ENCODE measurements around the gene UTP18. TPM values are rescaled to one million over a fixed set of nuclear protein-coding genes. Genes with fewer than 3 reads are reported as not detected.

UTP18 gene
- total and polyA plus RNA-seq, 7 experiments from 2014 or later, result 31.1 to 71.6 (median 46.2) TPM

GRCh38 chr17:51228161-51228560 lies 32.2 kb upstream of the UTP18 start:
- H3K36me3 Mint-ChIP-seq, result peaks cover 0 to 20% (median 8%) of the 10 kb centered on the region in 5 donors
- DNase-seq (no peak), ATAC-seq (no peak)
- no peaks in the 10 kb centered on the region for H3K9me3 Mint-ChIP-seq
- CTCF ChIA-PET, result no interaction called here
- Histone ChIP-seq H3K27me3 (ENCODE audit: control insufficient read depth in 2 of 2, insufficient read depth in 2 of 2, low read length in 2 of 2) (no peaks in the 10 kb centered on the region), H3K9me3 (ENCODE audit: control insufficient read depth in 2 of 3, low read length in 3 of 3) (no peaks in the 10 kb centered on the region), H3K27ac (ENCODE audit: low read depth, low read length) (no peak overlapping the region), H3K36me3 (ENCODE audit: control insufficient read depth in 2 of 3, insufficient read depth in 3 of 3, low read length in 3 of 3) (peaks cover 0 to 18% (median 5%) of the 10 kb centered on the region in 3 experiments), H3K4me3 (ENCODE audit: low read length) (no peak overlapping the region), H3K4me1 (ENCODE audit: control insufficient read depth in 2 of 2, insufficient read depth in 2 of 2, low read length in 2 of 2) (peaks cover 0 to 3% of the 10 kb centered on the region in 2 donors)
- no peak overlapping the region for H3K4me3 Mint-ChIP-seq
- H3K4me1 Mint-ChIP-seq, result peaks cover 21 to 53% (median 42%) of the 10 kb centered on the region in 7 donors
- H3K27me3 Mint-ChIP-seq, result no peaks in the 10 kb centered on the region
- intact Hi-C loops (cut with micrococcal nuclease), result no loop called here
- no peak overlapping the region for H3K27ac Mint-ChIP-seq
- POLR2A ChIA-PET, result no interaction called here

DNA sequence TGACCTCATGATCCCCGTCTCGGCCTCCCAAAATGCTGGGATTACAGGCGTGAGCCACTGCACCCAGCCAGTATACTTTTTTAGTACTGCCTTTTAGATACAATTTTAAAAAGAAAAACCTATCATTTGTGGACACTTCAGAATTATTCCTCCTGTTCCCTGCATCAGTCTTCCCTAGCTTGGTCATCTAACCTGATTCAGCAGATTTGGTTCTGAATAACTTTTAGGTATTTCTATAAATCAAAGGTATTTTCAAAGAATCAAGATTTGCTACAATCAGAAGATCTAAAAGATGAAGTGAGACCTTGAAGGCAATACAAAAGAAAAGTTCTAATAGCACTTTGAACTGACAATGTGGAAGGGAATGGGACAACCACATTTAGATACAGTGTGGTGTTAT lies 30.5 kb upstream of the UTP18 start:
- H3K4me1 Mint-ChIP-seq, result peaks cover 25 to 56% (median 42%) of the 10 kb centered on the region in 7 donors
- ATAC-seq (no peak), DNase-seq (no peak)
- H3K4me3 Mint-ChIP-seq, result no peak overlapping the region
- peaks cover 0 to 8% (median 4%) of the 10 kb centered on the region in 5 donors for H3K36me3 Mint-ChIP-seq
- Histone ChIP-seq H3K36me3 (ENCODE audit: control insufficient read depth in 2 of 3, insufficient read depth in 3 of 3, low read length in 3 of 3) (peaks cover 0 to under 1% (median 0%) of the 10 kb centered on the region in 3 experiments), H3K27me3 (ENCODE audit: control insufficient read depth in 2 of 2, insufficient read depth in 2 of 2, low read length in 2 of 2) (no peaks in the 10 kb centered on the region), H3K4me1 (ENCODE audit: control insufficient read depth in 2 of 2, insufficient read depth in 2 of 2, low read length in 2 of 2) (peaks cover 0 to 3% of the 10 kb centered on the region in 2 donors), H3K27ac (ENCODE audit: low read depth, low read length) (no peak overlapping the region), H3K4me3 (ENCODE audit: low read length) (no peak overlapping the region), H3K9me3 (ENCODE audit: control insufficient read depth in 2 of 3, low read length in 3 of 3) (no peaks in the 10 kb centered on the region)
- POLR2A ChIA-PET, result no interaction called here
- no peaks in the 10 kb centered on the region for H3K9me3 Mint-ChIP-seq
- H3K27ac Mint-ChIP-seq, result peak overlapping the region in 3 of 9 donors; percentile 9 to 62 (median 18)
- CTCF ChIA-PET, result interaction anchor here (1.2 kb wide), 1 partner anchor 9 kb away, joined by 3 read pairs; no protein-coding TSS in a partner anchor
- H3K27me3 Mint-ChIP-seq, result no peaks in the 10 kb centered on the region
- intact Hi-C loops (cut with micrococcal nuclease), result no loop called here

- peaks cover 0 to 5% (median 2%) of the 10 kb centered on the region in 5 donors for H3K36me3 Mint-ChIP-seq
- Histone ChIP-seq H3K9me3 (ENCODE audit: control insufficient read depth in 2 of 3, low read length in 3 of 3) (no peaks in the 10 kb centered on the region), H3K4me3 (ENCODE audit: low read length) (no peak overlapping the region), H3K4me1 (ENCODE audit: control insufficient read depth in 2 of 2, insufficient read depth in 2 of 2, low read length in 2 of 2) (peaks cover 0 to 3% of the 10 kb centered on the region in 2 donors), H3K27ac (ENCODE audit: low read depth, low read length) (no peak overlapping the region), H3K36me3 (ENCODE audit: control insufficient read depth in 2 of 3, insufficient read depth in 3 of 3, low read length in 3 of 3) (no peaks in the 10 kb centered on the region), H3K27me3 (ENCODE audit: control insufficient read depth in 2 of 2, insufficient read depth in 2 of 2, low read length in 2 of 2) (no peaks in the 10 kb centered on the region)
- H3K27me3 Mint-ChIP-seq, result no peaks in the 10 kb centered on the region
- peaks cover 22 to 56% (median 40%) of the 10 kb centered on the region in 7 donors for H3K4me1 Mint-ChIP-seq
- CTCF ChIA-PET, result interaction anchor here (1.2 kb wide), 1 partner anchor 9 kb away, joined by 3 read pairs; no protein-coding TSS in a partner anchor
- DNase-seq (no peak), ATAC-seq (no peak)
- intact Hi-C loops (cut with micrococcal nuclease), result no loop called here
- H3K4me3 Mint-ChIP-seq, result no peak overlapping the region
- POLR2A ChIA-PET, result no interaction called here
- no peaks in the 10 kb centered on the region for H3K9me3 Mint-ChIP-seq
- peak overlapping the region in 6 of 9 donors; percentile 9 to 85 (median 62) for H3K27ac Mint-ChIP-seq
Measured at GRCh38 chr17:51230306-51230705, 30.0 kb upstream of the UTP18 start.

DNA sequence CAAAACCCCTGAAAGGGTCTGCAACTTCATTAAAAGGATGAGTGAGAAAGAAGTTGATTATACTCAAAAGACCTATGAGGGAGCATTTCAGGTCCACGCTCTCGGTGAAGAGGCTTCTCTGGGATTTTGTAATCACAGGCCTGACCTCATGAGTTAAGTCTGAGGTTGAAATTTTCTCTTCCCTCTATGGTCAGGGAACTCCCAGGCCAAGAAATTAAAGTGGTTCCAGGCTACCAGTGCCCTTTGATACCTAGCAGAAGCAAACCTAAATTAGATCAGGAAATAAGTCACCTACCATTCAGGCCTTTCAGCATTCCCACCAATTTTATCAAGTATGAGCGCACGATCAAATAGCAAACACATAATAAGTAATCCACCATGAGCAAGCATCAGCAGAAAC lies 28.3 kb upstream of the UTP18 start:
- intact Hi-C loops (cut with micrococcal nuclease), result no loop called here
- no peak for DNase-seq
- Histone ChIP-seq H3K27me3 (ENCODE audit: control insufficient read depth in 2 of 2, insufficient read depth in 2 of 2, low read length in 2 of 2) (no peaks in the 10 kb centered on the region), H3K27ac (ENCODE audit: low read depth, low read length) (no peak overlapping the region), H3K4me1 (ENCODE audit: control insufficient read depth in 2 of 2, insufficient read depth in 2 of 2, low read length in 2 of 2) (peaks cover 0 to 3% of the 10 kb centered on the region in 2 donors), H3K36me3 (ENCODE audit: control insufficient read depth in 2 of 3, insufficient read depth in 3 of 3, low read length in 3 of 3) (no peaks in the 10 kb centered on the region), H3K9me3 (ENCODE audit: control insufficient read depth in 2 of 3, low read length in 3 of 3) (no peaks in the 10 kb centered on the region), H3K4me3 (ENCODE audit: low read length) (no peak overlapping the region)
- H3K27ac Mint-ChIP-seq, result no peak overlapping the region
- ATAC-seq, result no peak
- H3K9me3 Mint-ChIP-seq, result no peaks in the 10 kb centered on the region
- H3K4me3 Mint-ChIP-seq, result no peak overlapping the region
- ChIA-PET POLR2A (no interaction called here), CTCF (no interaction called here)
- H3K27me3 Mint-ChIP-seq, result no peaks in the 10 kb centered on the region
- H3K4me1 Mint-ChIP-seq, result peaks cover 18 to 65% (median 42%) of the 10 kb centered on the region in 7 donors
- H3K36me3 Mint-ChIP-seq, result peaks cover 0 to 5% (median 3%) of the 10 kb centered on the region in 5 donors

DNA sequence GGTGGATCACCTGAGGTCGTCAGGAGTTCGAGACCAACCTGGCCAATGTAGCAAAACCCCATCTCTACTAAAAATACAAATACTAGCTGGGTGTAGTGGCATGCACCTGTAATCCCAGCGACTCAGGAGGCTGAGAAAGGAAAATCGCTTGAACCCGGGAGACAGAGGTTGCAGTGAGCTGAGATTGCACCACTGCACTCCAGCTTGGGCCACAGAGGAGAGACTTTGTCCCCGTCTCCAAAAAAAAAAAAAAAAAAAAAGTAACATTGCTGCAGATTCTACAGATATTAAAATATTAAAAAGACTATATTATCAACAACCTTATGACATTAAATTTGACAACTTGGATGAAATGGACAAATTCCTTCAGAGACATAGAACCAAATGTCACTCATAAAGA lies 26.2 kb upstream of the UTP18 start:
- Mint-ChIP-seq H3K4me3 (no peak overlapping the region), H3K9me3 (no peaks in the 10 kb centered on the region), H3K4me1 (peaks cover 30 to 77% (median 59%) of the 10 kb centered on the region in 7 donors), H3K27ac (peak overlapping the region in 1 of 9 donors; percentile 48), H3K27me3 (no peaks in the 10 kb centered on the region), H3K36me3 (peaks cover 0 to 9% (median 5%) of the 10 kb centered on the region in 5 donors)
- H3K4me1 ChIP-seq (ENCODE audit: control insufficient read depth in 2 of 2, insufficient read depth in 2 of 2, low read length in 2 of 2), result peaks cover 0 to 3% of the 10 kb centered on the region in 2 donors
- no peak overlapping the region for H3K4me3 ChIP-seq (ENCODE audit: low read length)
- intact Hi-C loops (cut with micrococcal nuclease), result no loop called here
- ChIA-PET CTCF (no interaction called here), POLR2A (no interaction called here)
- ATAC-seq, result no peak
- H3K27ac ChIP-seq (ENCODE audit: low read depth, low read length), result no peak overlapping the region
- no peaks in the 10 kb centered on the region for H3K9me3 ChIP-seq (ENCODE audit: control insufficient read depth in 2 of 3, low read length in 3 of 3)
- H3K36me3 ChIP-seq (ENCODE audit: control insufficient read depth in 2 of 3, insufficient read depth in 3 of 3, low read length in 3 of 3), result no peaks in the 10 kb centered on the region
- no peaks in the 10 kb centered on the region for H3K27me3 ChIP-seq (ENCODE audit: control insufficient read depth in 2 of 2, insufficient read depth in 2 of 2, low read length in 2 of 2)
- DNase-seq, result no peak

GRCh38 chr17:51238255-51238887 lies 22.0 kb upstream of the UTP18 start:
- peak overlapping the region; percentile 2 to 86 (median 61) for H3K4me3 Mint-ChIP-seq
- POLR2A ChIA-PET, result interaction anchor here (0.7 to 0.8 kb wide), 3 partner anchors 17 to 65 kb away, joined by 3 read pairs; no protein-coding TSS in a partner anchor
- no peak overlapping the region for H3K27ac ChIP-seq (ENCODE audit: low read depth, low read length)

More at GRCh38 chr17:51238255-51238887, 22.0 kb upstream of the UTP18 start:
- no peak overlapping the region for H3K4me3 ChIP-seq (ENCODE audit: low read length)
- no peaks in the 10 kb centered on the region for H3K27me3 Mint-ChIP-seq
- peak overlapping the region in 8 of 9 donors; percentile 20 to 69 (median 41) for H3K27ac Mint-ChIP-seq
- H3K9me3 ChIP-seq (ENCODE audit: control insufficient read depth in 2 of 3, low read length in 3 of 3), result no peaks in the 10 kb centered on the region
- CTCF ChIA-PET, result interaction anchor here (0.6 to 0.7 kb wide), 2 partner anchors 24 to 544 kb away, joined by 3 to 4 read pairs; no protein-coding TSS in a partner anchor
- H3K36me3 Mint-ChIP-seq, result peaks cover 0 to 6% (median 0%) of the 10 kb centered on the region in 5 donors
- H3K4me1 Mint-ChIP-seq, result peaks cover 19 to 80% (median 56%) of the 10 kb centered on the region in 7 donors
- peak in 2 of 9 donors; percentile 5 to 7 for DNase-seq
- no peaks in the 10 kb centered on the region for H3K27me3 ChIP-seq (ENCODE audit: control insufficient read depth in 2 of 2, insufficient read depth in 2 of 2, low read length in 2 of 2)
- intact Hi-C loops (cut with micrococcal nuclease), result no loop called here
- no peaks in the 10 kb centered on the region for H3K36me3 ChIP-seq (ENCODE audit: control insufficient read depth in 2 of 3, insufficient read depth in 3 of 3, low read length in 3 of 3)
- no peaks in the 10 kb centered on the region for H3K9me3 Mint-ChIP-seq
- no peaks in the 10 kb centered on the region for H3K4me1 ChIP-seq (ENCODE audit: control insufficient read depth in 2 of 2, insufficient read depth in 2 of 2, low read length in 2 of 2)
- ATAC-seq, result peak; percentile 82

All from naive thymus-derived CD4-positive, alpha-beta T cell (primary cell).